ENCODE data around the gene PTPN14. TPM values are rescaled to one million over a fixed set of nuclear protein-coding genes. Genes with fewer than 3 reads are reported as not detected.
"Not testable (repeated sequence)": the region's sequence is repeated elsewhere in the genome, so short reads cannot be mapped to it uniquely, and the experiment has no call there.

PTPN14 gene
- total RNA-seq, 1 donor from 2014 or later = 88.5 TPM

GRCh38 chr1:214397497-214397896 is 153.9 kb downstream of the PTPN14 start:
- no peak for DNase-seq (ENCODE audit: low spot score)

- DNase-seq (ENCODE audit: low spot score) = no peak
These were observed 155.1 kb downstream of the PTPN14 start for GRCh38 chr1:214396330-214396729.

- not testable (repeated sequence) for DNase-seq (ENCODE audit: low spot score)
These were observed 156.8 kb downstream of the PTPN14 start for GRCh38 chr1:214394569-214394968.

GRCh38 chr1:214393086-214393485 is 158.3 kb downstream of the PTPN14 start:
- DNase-seq (ENCODE audit: low spot score) = no peak

GRCh38 chr1:214391873-214392645 is 159.3 kb downstream of the PTPN14 start:
- DNase-seq (ENCODE audit: low spot score) = no peak

- DNase-seq (ENCODE audit: low spot score) = no peak
These were observed 161.7 kb downstream of the PTPN14 start for GRCh38 chr1:214389734-214390133.

GRCh38 chr1:214386747-214387146 is 164.7 kb downstream of the PTPN14 start:
- no peak for DNase-seq (ENCODE audit: low spot score)

- no peak for DNase-seq (ENCODE audit: low spot score)
These were observed 165.1 kb downstream of the PTPN14 start for GRCh38 chr1:214386333-214386732.

- DNase-seq (ENCODE audit: low spot score) = no peak
These were observed 166.0 kb downstream of the PTPN14 start for GRCh38 chr1:214385428-214385827.

- DNase-seq (ENCODE audit: low spot score) = no peak
These were observed 166.9 kb downstream of the PTPN14 start for GRCh38 chr1:214384373-214385079.

GRCh38 chr1:214383381-214384372 is 167.7 kb downstream of the PTPN14 start:
- no peak for DNase-seq (ENCODE audit: low spot score)

GRCh38 chr1:214380986-214381695 is 170.3 kb downstream of the PTPN14 start:
- no peak for DNase-seq (ENCODE audit: low spot score)

GRCh38 chr1:214380396-214380795 is 171.0 kb downstream of the PTPN14 start:
- DNase-seq (ENCODE audit: low spot score) = no peak

GRCh38 chr1:214379236-214379970 is 172.0 kb downstream of the PTPN14 start:
- no peak for DNase-seq (ENCODE audit: low spot score)

- no peak for DNase-seq (ENCODE audit: low spot score)
These were observed 172.9 kb downstream of the PTPN14 start for GRCh38 chr1:214378492-214378891.

GRCh38 chr1:214377886-214378285 is 173.5 kb downstream of the PTPN14 start:
- no peak for DNase-seq (ENCODE audit: low spot score)

GRCh38 chr1:214377485-214377884 is 173.9 kb downstream of the PTPN14 start:
- no peak for DNase-seq (ENCODE audit: low spot score)

- no peak for DNase-seq (ENCODE audit: low spot score)
These were observed 179.3 kb downstream of the PTPN14 start for GRCh38 chr1:214372092-214372491.

- DNase-seq (ENCODE audit: low spot score) = no peak
These were observed 180.8 kb downstream of the PTPN14 start for GRCh38 chr1:214370615-214371014.

- no peak for DNase-seq (ENCODE audit: low spot score)
These were observed 182.0 kb downstream of the PTPN14 start for GRCh38 chr1:214369364-214369763.

GRCh38 chr1:214367841-214368240 is 183.6 kb downstream of the PTPN14 start:
- DNase-seq (ENCODE audit: low spot score) = no peak

Measured in ureter (tissue), 1 donor.